Kidney tubule cell (primary cell): Measurements from ENCODE around the gene FAM200A.
"Not testable (repeated sequence)": the region's sequence is repeated elsewhere in the genome, so short reads cannot be mapped to it uniquely, and the experiment has no call there.

Source experiments
- DNase-seq: peaks from one replicate; pipeline ENCODE4 v3.0.0-alpha.2; 2018; ENCODE audit warnings: low spot score

The FAM200A gene

DNA sequence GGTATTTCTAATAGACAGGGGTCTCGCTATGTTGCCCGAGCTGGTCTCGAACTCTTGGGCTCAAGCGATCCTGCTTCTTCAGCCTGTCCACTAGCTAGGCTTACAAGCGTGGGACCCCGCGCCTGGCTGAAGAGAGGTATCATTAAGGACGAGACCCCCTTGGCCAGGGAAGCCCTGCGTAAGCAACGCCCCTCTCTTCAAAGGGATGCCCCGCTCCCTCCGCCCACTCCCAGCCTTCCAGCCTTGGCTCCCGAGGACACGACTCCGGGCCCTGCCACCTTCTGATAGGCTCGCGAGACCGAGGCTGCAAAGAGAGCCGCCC is 47.7 kb downstream of the FAM200A start:
- DNase-seq: no peak

DNA sequence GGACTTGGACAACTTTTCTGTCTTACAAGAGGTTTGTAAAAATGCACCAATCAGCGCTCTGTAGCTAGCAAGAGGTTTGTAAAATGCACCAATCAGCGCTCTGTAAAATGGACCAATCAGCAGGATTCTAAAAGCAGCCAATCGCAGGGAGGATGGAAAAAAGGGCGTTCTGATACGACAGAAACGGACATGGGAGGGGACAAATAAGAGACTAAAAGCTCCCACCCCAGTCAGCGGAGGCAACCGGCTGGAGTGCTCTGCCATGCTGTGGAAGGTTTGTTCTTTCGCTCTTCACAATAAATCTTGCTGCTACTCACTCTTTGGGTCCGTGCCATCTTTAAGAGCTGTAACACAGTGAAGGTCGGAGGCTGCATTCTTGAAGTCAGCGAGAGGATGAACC is 50.7 kb downstream of the FAM200A start:
- DNase-seq: not testable (repeated sequence)

- DNase-seq: no peak
Measured at GRCh38 chr7:99500637-99501009, 51.3 kb downstream of the FAM200A start.

DNA sequence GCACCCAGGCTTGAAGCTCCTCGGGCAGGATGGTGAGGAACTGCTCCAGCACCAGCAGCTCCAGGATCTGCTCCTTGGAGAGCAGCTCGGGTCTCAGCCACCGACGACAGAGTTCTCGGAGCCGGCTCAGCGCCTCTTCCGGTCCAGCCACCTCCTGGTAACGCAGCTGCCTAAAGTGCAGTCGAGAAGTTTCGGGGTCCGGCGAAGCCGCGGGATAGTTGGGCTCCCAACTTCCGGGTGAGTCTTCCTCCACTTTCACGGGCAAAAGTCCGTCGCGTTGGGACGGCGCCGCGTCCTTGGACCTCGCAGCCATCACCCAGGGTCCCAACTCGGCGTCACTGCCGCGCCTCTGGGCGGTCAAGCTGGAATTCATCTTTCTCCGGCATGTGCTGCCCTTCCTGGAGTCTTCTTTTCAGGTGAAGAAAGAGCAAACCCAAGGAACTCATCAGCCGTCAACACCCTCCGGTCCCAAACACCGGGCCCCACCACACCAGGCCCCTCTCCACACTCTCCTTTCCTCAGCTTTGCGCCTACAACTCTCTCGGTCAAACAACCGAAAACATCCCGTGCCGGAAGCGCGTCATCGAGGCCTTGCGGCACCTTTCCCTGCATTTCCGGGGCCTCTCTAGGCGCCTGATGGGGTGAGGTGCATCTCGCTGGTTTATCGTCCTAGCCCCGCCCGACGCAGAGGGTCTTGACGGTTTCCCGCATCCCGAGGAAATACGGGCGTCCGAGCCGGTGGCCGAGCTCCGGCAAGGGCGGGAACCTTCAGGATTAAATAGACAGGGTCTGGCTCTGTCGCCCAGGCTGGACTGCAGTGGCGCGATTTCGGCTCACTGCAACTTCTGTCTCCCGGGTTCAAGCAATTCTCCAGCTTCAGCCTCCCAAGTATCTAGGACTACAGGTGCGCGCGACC is 51.9 kb downstream of the FAM200A start, which contains the start of gene ZNF394:
TSS of gene ZNF394 (minus strand) at position 561 of the 916 bp plus-strand sequence. CDS start at position 373, 188 bp downstream.
- DNase-seq: peak; percentile 91

GRCh38 chr7:99499371-99499720 is 52.6 kb downstream of the FAM200A start:
- peak; percentile 15 for DNase-seq

- no peak for DNase-seq
Measured at GRCh38 chr7:99498546-99498944, 53.4 kb downstream of the FAM200A start.

GRCh38 chr7:99497766-99498545 is 54.0 kb downstream of the FAM200A start:
- DNase-seq: no peak
